Activated naive CD4-positive, alpha-beta T cell treated with Interleukin-2 at 50 U/mL for 16 hours (primary cell): ENCODE measurements around the gene PPP4R2.

ENCODE experiments used
- DNase-seq: peaks from one replicate; pipeline ENCODE4 v3.0.0-alpha.2; 2020

The PPP4R2 gene, protein sequence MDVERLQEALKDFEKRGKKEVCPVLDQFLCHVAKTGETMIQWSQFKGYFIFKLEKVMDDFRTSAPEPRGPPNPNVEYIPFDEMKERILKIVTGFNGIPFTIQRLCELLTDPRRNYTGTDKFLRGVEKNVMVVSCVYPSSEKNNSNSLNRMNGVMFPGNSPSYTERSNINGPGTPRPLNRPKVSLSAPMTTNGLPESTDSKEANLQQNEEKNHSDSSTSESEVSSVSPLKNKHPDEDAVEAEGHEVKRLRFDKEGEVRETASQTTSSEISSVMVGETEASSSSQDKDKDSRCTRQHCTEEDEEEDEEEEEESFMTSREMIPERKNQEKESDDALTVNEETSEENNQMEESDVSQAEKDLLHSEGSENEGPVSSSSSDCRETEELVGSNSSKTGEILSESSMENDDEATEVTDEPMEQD

DNA sequence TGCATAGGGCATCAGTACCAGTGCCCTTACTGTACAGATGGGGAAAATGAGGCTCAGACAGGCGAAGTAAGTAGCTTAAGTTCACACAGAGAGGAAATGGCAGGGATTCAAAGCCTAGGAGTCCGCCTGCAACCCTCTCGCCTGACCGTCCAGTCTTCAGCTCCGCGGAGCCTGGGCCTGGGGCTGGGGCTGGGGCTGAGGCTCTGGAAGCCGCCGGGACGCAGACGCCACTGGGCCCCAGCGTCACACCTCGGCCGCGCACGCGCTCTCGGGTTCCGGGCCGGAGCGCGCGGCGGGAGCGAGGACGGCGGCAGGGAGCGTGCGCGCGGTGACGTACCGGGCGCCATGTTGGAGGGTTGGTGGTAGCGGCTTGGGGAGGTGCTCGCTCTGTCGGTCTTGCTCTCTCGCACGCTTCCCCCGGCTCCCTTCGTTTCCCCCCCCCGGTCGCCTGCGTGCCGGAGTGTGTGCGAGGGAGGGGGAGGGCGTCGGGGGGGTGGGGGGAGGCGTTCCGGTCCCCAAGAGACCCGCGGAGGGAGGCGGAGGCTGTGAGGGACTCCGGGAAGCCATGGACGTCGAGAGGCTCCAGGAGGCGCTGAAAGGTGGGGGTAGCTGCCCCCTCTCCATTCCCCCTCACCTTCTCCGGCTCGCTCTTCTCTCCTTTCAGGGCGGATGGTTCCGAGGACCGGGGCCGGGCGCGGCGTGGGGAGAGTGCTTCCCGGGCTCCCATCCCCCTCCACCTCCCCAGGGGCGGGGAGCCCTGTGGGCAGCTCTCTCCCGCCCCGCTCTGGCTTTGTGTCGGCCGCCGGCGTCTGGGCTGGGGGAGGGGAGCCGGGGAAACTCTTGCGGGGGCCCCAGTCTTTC is at the start of gene PPP4R2:
TSS of gene PPP4R2 (plus strand) at position 339 of the 861 bp plus-strand sequence. CDS start at position 566, 227 bp downstream.
- peak; percentile 91 for DNase-seq

DNA sequence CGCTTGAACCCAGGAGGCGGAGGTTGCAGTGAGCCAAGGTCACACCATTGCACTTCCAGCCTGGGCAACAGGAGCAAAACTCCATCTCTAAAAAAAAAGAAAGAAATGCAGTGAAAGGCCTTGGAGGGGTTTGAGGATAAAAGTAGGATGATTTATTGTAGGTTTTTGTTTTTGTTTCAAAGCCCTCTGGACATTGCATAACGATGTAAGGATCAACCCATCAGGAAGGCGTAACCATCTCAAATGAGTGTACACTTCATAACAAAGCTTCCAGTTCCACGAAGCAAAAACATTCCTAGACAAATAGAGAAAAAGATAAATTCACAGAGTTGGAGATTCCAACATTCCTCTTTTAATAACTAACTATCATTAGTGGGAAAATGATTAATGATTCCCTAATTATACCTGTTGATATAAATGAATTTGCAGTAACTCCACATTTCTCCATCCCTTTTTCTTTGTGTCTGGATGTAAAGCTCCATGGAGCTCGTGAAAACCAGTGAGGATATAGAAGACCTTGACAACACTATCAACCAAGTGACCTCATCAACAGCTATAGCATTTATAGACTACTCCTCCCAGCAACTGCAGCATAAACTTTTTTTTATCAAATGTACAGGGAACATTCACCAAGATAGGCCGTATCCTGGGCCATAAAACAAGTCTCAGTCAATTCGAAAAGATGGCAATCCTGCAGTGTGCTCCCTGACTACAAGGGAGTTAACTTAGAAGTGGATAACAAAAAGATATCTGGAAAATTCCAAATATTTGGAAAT is 48.7 kb upstream of the PPP4R2 start:
- no peak for DNase-seq

DNA sequence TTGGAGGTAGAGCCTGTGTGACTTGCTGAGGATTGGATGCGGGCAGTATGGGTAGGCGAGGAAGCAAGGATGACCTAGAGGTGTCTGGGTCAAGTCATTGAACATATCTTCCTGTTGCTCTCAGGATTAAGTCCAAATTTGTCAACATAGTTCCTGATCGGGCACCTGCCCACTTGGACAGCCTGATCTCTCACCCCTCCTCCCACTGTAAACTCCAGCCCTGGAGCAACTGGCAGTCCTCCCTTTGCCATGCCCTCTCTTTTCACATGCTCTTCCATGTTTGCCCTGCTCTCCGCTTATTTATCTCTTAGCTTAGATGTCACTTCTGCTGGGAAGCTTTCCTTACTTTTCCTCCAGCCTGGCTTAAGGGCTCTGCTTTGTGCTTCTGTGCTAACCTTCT is 47.6 kb upstream of the PPP4R2 start:
- DNase-seq, result no peak

DNA sequence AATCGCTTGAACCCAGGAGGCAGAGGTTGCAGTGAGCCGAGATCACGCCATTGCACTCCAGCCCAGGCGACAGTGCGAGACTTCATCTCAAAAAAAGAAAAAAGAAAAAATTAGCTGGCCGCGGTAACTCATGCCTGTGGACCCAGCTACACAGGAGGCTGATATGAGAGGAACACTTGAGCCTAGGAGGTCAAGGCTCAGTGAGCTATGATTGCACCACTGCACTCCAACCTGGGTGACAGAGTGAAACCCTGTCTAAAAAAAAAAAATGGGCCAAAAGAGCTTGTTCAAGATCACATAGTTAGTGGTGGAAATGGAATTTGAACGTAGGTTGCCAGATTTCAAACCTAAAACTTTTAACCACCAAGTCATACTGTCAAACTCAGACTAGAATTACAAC is 46.2 kb upstream of the PPP4R2 start:
- DNase-seq, result no peak

DNA sequence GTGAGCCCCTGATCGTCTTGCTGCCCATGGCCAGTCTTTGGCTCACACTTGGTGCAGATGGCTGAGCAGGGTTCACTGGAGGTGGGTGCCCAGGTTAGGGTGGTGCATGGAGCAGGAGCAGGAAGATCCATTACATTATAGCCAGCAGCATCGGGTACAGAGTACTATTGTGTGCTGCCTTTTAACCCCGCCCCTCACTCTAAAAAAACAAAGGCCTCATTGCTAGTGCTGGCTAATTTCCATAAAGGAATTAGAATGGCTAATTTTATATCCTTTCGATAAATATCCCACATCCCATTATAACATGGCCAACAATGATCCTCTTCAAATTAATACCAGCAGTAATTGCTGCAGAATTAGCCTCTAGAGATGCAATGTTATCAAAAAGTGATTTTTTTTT is 45.8 kb upstream of the PPP4R2 start:
- DNase-seq, result no peak

DNA sequence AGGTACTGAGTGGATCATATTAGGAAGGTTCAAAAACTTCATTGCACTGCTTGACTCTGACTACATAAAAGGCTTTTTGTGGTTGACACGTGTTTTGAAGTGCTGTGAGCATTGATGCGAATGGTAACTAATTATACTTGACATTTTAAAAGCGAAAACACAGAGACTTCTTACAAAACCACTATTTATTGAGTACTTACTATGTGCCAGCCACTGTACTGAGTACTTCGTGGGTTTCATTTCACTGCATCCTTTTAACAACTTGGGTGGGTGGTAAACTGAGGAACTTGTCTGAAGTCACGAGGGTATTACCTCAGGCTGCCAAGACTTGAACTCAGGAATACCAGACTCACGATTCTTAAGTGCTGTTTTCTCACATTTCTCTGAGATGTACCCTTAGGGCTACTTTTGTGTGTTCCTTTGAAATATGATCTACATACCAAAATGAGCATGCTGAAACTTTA is 45.3 kb upstream of the PPP4R2 start:
- DNase-seq, result no peak

DNA sequence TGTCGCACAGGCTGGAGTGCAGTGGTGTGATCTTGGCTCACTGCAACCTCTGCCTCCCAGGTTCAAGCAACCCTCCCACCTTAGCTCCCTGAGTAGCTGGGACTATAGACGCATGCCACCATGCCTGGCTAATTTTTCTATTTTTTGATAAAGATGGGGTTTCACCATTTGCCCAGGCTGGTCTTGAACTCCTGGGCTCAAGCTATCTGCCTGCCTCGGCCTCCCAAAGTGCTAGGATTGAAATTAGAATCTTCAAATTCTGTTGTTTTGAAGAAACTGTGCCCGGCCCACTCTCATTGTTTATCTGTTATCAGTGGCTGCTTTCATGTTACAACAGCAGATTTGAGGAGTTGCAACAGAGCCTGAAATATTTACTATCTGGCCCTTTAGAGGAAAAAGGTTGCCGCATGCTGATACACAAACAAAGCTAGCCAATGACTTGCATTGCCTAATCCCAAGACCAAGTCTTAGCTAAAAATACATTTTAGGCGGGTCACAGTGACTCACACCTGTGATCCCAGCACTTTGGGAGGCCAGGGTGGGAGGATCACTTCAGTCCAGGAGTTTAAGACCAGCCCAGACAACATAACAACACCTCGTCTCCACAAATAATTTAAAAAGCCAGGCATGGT is 43.2 kb upstream of the PPP4R2 start:
- no peak for DNase-seq

DNA sequence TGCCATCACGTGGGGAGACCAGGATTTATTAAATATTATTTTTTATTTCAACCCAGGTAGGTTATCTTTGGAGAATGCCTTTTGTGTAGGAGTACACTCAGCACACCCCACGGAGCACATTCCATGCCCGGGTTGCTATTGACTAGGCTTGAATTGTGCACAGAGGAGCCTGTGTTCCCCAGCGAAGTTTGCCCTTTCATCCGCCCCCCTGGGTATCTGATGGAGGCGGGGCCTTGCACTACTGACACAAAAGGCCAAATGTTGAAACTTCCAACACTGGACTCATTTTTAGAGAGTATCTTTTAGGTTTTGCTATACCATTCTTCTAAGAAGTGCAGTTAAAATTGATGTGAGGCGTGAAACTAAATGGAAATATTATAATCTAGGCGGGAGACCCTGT is 39.3 kb upstream of the PPP4R2 start:
- DNase-seq, result no peak

DNA sequence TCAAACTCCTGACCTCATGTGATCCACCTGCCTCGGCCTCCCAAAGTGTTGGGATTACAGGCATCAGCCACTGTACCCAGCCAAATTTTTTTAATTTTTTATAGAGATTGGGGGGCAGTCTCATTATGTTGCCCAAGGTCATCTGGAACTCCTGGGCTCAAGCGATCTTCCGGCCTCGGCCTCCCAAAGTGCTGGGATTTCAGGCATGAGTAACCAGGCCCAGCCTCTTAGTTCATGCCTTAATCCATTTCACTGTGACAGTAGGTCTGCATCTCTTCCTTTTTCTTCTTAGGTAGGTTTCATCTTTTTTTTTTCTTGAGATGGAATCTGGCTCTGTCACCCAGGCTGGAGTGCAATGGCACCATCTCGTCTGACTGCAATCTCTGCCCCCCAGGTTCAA is 37.3 kb upstream of the PPP4R2 start:
- no peak for DNase-seq

DNA sequence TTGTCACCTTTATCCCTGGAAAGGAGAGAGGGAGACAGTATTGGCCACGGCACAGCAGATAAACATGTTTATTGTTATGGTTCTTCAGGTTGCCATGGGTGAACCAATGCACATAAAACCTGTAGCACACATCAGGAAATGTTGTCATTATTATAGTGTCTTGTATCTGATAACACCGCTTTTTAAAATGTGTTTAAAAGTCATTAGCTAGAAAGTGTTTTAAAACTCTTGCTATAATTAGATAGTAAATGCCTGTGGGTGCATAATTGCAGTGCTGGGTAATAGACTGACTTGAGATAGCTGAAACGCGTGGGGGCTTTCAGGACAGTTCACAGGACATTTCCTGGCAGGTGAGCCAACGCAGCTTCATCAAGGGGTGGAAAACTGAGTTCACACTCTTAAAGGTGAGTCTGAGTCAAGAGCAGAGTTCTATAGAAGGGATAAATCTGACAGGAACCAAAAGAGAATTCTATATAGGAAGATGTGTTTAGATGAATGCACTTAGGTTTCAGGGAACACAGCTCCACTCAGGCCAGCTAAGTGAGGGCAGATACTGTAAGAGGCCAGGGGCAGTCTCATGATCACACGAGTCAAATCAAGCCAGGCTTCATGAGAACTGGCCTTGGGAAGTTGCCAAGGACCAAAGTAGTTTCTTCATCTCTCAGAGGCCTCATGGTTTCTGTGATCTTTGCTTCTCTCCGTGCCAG is 35.6 kb upstream of the PPP4R2 start:
- peak; percentile 29 for DNase-seq

DNA sequence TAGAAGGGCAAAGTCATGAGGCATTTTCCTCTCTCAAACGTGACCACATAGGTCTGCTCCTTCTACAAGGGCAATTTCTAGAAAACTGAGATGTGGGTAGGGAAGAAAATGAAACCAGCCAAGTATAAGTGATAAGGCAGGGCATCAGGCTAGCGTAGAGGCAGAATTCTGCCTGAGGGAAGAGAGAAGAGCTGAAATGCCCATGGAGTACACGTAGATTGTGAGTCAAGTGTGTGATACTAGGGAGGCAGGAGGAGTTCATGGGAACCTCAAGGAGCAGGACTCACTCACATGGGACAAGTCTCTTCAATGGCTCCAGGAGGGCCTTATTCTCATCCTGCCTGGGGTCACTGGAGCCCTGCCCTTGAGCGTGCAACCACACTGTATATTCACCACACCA is 34.9 kb upstream of the PPP4R2 start:
- DNase-seq, result no peak

DNA sequence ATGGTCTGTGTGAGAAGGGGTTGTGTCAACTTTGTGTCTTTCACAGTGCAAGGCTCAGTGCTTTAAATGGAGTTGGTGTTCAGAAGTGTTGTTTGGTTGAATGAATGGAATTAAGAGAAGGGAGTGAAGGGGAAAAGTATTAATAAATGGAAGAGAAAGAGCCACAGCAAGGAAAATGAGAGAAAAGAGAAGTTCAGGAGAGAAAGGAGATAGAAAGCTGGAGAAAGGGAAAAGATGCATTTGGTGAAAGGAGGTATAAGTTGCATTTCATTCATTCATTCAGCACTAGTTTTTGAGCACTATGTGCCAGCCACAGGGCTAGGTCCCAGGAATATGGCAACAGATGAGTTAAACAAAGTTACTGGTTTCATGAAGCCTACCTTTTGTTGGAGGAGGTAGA is 34.3 kb upstream of the PPP4R2 start:
- no peak for DNase-seq

DNA sequence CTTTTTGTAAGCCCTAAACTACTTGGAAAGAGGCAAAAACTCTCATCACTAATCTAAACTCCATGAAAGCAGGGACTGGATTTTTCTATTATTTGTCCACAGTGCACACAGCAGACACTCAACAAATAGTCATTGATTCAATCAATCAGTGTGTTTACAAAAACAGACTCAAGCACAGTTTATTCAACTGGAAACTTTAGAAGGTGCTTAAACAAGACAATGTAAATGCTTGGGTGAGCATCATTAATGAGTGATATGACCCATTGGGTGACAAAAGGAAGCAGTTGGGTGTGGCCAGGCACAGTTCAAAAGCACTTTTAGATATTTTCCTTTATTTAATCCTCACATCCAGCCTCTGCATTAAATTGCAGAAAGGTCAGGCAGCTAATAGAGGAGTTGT is 32.0 kb upstream of the PPP4R2 start:
- DNase-seq, result no peak

DNA sequence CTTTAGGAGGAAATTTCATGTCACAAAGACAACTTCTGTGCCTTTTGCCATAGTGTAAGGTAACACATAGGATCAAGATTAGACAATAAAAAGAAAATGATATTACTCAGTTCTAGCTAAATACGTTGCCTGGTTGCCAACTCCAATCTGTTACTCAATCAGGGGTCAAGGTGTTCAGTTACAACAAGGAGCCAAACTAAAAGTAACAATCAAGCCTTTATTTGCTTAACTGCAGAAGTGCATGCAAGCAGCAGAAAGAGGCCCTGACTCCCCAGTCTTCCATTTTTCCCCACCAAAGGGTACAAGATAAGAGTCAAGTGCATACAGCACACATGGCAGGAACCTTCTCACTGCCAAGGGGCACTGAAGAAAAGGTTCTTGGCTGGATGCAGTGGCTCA is 28.3 kb upstream of the PPP4R2 start:
- DNase-seq, result no peak

DNA sequence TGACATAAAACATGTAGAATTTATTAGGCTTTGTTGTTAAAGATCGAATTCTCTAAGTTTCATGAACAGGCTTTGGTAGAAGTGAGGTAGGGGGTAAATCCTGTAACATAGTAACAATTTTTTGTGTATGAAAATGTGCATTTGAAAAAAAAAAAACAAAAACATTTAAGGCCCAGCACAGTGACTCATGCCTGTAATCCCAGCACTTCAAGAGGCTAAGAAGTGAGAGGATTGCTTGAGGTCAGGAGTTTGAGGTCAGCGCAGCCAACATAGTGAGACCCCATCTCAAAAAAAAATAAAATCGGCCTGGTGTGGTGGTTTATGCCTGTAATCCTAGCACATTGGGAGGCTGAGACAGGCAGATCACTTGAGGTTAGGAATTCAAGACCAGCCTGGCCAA is 26.8 kb upstream of the PPP4R2 start:
- no peak for DNase-seq

DNA sequence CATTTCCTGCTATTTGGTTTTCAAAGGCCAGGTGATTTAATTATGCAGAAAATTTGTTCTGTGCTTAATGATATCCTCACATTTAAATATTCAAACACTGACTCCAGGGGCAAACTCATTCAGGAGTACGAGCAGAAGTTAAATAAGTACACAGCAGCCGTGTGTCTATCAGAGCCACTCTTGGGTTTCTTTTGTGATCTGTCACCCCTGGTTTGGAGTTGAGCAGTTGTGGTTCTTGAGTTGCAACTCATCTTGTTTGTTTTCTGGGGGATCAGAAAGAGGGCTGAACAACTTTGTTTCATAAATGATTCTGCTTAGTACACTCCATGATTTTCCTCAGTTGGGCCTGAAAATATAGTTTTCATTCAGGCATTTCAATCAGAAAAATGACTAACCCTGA is 25.7 kb upstream of the PPP4R2 start:
- no peak for DNase-seq

DNA sequence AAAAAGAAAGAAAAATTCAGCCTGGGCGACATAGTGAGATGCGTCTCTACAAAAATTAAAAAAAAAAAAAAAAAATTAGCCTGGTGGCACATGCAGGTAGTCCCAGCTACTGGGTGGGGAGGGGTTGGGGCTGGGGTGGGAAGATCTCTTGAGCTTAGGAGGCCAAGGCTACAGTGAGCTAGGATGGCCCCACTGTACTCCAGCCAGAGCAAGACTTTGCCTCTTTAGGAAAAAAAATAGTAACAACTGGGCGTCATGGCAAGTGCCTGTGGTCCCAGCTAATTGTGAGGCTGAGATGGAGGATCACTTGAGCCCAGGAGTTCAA is 23.9 kb upstream of the PPP4R2 start:
- no peak for DNase-seq

DNA sequence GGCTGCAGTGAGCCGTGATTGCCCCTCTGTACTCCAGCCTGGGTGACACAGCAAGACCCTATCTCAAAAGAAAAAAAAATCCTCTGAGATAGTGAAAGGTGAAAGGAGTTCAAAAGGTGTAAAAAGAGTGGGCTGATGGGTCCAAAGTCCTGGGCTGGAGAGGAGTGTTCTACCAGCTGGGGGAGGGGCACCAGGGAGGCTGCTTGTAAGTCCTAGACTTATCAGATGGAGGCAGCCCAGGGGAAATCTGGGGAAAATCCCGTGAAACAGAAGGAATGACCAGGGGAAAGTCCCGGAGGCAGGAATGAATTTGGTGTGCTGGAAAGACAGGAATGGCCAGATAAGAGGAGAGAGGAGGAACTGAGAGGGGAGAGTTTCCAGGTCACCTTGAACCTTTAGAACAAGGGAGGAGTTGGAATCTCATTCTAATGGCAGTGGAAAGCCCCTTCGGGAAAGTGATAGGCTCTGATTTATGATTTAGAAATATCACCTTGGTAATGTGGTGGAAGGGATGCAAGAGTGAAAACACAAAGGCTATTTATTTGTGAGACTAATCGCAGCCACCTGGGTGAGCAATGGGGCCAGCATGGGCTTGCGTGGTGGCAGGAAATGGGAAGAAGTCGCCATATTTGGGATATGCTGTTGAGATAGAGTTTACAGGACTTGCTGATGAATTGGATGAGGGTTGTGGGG is 23.4 kb upstream of the PPP4R2 start:
- no peak for DNase-seq

DNA sequence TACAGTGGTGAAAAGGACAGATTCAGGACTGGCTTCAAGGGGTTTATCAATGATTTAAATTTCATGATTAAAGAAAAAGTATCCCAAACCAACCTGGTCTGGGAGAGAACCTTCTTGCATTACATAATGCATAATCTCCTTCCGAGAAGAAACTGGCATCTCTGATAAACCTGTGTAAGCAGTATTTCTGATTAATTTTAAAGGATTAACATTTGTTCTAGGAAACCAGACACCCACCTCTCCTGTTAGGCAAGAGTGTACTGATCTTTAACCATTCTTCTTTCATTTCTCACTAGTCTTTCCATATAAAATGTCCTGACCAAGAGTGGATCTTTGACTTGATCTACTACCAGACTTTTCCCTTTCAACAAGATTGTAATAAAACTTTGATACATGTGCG is 22.8 kb upstream of the PPP4R2 start:
- no peak for DNase-seq

DNA sequence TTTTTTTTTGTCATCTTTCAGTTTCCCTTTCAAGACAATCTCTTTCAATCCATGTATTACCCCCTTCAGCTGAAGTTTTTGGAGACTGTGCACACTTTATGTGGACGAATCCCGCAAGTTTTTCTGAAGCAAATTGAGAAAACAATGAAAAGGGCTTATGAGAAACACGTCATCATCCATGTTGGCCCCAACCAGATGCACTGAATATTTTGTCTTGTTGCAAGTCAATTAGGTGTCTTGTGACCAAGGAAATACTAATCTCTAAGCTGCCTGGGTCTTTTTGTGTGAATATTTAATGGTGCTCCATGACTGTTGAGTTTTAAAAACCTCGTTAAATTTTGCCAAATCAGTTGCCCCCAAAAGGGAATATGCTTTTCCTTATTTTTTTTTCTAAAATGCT is 21.7 kb upstream of the PPP4R2 start:
- no peak for DNase-seq

DNA sequence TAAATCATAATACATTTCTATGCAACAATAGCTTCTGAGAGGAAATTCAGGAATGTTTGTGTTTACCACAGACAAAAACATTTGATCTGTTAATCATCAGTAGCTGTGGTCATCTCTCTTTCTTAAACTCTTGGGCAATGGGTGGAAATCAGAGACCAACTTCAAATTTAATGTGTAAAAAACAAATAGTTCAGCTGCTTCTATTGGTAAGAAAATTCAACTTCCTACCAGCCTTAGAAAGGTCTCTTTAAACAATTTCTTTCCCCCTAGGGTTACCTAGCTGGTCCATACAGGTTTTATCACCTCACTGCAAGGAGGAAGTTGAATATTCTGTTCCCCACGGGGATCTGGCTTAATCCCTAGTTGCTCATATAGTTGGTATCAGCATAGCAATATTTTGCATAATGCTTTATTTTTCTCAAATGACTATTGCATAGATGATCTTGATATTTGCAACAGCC is 20.3 kb upstream of the PPP4R2 start:
- no peak for DNase-seq
